Esophagus squamous epithelium (tissue), 4 donors: ENCODE results near the gene SMAD1.

ENCODE experiments used
- POLR2A ChIP-seq, 4 donors: fragments of 450-650 bp; IDR thresholded peaks; one replicate each; pipeline ENCODE4 v1.6.1; 2017; ENCODE audit warnings: antibody characterized with exemption in 4 of 4, mild to moderate bottlenecking in 4 of 4, moderate library complexity in 3 of 4
- TF ChIP-seq, protein P1 (sequence below), 6 experiments: fragments of 450-650 bp in 4 of 6; fragments of 200-600 bp in 2 of 6; sonication (generic) in 2 of 6; IDR thresholded peaks; one replicate each; pipeline ENCODE4 v1.5.1; 2016 to 2019; ENCODE audit warnings: antibody characterized with exemption in 6 of 6, mild to moderate bottlenecking in 4 of 6, moderate library complexity in 4 of 6

GRCh38 chr4:145605941-145606340 is 124.3 kb downstream of the SMAD1 start:
- TF ChIP-seq, protein P1, sequence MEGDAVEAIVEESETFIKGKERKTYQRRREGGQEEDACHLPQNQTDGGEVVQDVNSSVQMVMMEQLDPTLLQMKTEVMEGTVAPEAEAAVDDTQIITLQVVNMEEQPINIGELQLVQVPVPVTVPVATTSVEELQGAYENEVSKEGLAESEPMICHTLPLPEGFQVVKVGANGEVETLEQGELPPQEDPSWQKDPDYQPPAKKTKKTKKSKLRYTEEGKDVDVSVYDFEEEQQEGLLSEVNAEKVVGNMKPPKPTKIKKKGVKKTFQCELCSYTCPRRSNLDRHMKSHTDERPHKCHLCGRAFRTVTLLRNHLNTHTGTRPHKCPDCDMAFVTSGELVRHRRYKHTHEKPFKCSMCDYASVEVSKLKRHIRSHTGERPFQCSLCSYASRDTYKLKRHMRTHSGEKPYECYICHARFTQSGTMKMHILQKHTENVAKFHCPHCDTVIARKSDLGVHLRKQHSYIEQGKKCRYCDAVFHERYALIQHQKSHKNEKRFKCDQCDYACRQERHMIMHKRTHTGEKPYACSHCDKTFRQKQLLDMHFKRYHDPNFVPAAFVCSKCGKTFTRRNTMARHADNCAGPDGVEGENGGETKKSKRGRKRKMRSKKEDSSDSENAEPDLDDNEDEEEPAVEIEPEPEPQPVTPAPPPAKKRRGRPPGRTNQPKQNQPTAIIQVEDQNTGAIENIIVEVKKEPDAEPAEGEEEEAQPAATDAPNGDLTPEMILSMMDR (IDR thresholded peaks at IDR 0.05): no peak
- no peak for TF ChIP-seq POLR2A (IDR thresholded peaks at IDR 0.05)
